ENCODE measurements around the gene TUBGCP6.
"Not testable (repeated sequence)": the region's sequence is repeated elsewhere in the genome, so short reads cannot be mapped to it uniquely, and the experiment has no call there.

- TF ChIP-seq POLR2A, CTCF, POLR2AphosphoS5 (IDR thresholded peaks at IDR 0.05): not testable (repeated sequence)
Observed at GRCh38 chr22:50168490-50169180, 76.2 kb downstream of the TUBGCP6 start.

Data from breast epithelium (tissue), 3 donors.